ENCODE measurements around the gene RIN2. TPM values are rescaled to one million over a fixed set of nuclear protein-coding genes. Genes with fewer than 3 reads are reported as not detected.
"Not testable (repeated sequence)": the region's sequence is repeated elsewhere in the genome, so short reads cannot be mapped to it uniquely, and the experiment has no call there.

RIN2 gene
- total RNA-seq, 1 experiment from 2014 or later: 1.0 TPM

DNA sequence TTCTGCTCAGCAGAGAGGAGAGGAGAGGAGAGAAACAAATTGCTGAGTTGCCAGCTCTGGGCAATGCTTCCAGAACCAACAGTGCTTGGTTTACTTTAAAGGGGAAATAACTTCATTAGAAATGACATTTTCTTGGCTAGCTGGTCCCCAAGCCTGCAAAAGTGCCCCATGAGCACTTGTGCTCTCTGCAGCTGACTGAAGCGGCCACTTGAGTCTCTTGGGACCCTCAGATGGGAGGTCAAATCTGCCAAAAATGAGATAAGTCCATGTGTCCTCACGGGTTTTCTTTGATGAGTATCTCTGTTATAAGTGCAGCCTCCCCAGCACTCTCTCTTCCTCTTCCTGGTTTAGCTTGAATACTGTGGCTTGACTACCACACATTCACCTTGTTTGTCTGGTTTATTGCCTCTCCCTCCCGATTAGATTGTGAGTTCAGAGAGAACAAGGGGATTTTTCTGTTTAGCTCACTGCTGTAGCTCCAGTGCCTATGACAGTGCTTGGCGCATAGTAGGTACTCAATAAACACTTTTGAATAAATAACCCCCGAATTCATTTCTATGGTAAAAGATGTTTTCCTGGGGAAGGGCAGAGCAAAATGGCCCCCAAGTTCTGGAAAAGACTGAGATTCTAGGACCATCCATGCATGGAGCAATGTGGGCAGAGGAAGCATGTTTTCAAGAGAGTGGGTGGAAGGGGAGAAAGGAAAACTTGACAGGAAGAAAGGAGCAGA, 7.0 kb upstream of the RIN2 start:
- no peak overlapping the region for H3T11ph ChIP-seq (ENCODE audit: low read length)
- H3K23ac ChIP-seq (ENCODE audit: insufficient read length, low read depth, low read length): no peak overlapping the region
- H3K9ac ChIP-seq (ENCODE audit: extremely low read depth, insufficient read length, low read length): no peak overlapping the region
- no peaks in the 10 kb centered on the region for H4K20me1 ChIP-seq (ENCODE audit: control insufficient read depth, insufficient read depth, insufficient read length)
- no peaks in the 10 kb centered on the region; a peak in 1 of 7 replicates for H3K36me3 Mint-ChIP-seq (ENCODE audit: insufficient read depth in 1 of 3, low read depth in 3 of 3)
- H3K4me1 Mint-ChIP-seq: peaks cover 5 to 6% of the 10 kb centered on the region in 2 experiments
- no peak overlapping the region for H3K56ac ChIP-seq (ENCODE audit: insufficient read length, low read depth, low read length)
- TF ChIP-seq, protein P1, sequence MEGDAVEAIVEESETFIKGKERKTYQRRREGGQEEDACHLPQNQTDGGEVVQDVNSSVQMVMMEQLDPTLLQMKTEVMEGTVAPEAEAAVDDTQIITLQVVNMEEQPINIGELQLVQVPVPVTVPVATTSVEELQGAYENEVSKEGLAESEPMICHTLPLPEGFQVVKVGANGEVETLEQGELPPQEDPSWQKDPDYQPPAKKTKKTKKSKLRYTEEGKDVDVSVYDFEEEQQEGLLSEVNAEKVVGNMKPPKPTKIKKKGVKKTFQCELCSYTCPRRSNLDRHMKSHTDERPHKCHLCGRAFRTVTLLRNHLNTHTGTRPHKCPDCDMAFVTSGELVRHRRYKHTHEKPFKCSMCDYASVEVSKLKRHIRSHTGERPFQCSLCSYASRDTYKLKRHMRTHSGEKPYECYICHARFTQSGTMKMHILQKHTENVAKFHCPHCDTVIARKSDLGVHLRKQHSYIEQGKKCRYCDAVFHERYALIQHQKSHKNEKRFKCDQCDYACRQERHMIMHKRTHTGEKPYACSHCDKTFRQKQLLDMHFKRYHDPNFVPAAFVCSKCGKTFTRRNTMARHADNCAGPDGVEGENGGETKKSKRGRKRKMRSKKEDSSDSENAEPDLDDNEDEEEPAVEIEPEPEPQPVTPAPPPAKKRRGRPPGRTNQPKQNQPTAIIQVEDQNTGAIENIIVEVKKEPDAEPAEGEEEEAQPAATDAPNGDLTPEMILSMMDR (conservative IDR thresholded peaks at IDR 0.05): no peak
- no peak overlapping the region for H3K4me2 ChIP-seq (ENCODE audit: insufficient read depth, insufficient read length, low read length)
- H2BK20ac ChIP-seq (ENCODE audit: low read depth, low read length, poor library complexity, severe bottlenecking): no peak overlapping the region
- DNase-seq: no peak
- no peak overlapping the region for H4K91ac ChIP-seq (ENCODE audit: insufficient read length, low read depth, low read length)
- no peak overlapping the region for H4K5ac ChIP-seq (ENCODE audit: insufficient read length, low read depth, low read length)
- H2BK15ac ChIP-seq (ENCODE audit: low read depth, low read length): no peak overlapping the region
- H2BK120ac ChIP-seq (ENCODE audit: low read depth, low read length, poor library complexity, severe bottlenecking): no peak overlapping the region
- no peaks in the 10 kb centered on the region for H3K9me3 ChIP-seq (ENCODE audit: control insufficient read depth, low read depth, low read length)
- no peaks in the 10 kb centered on the region for H3K79me1 ChIP-seq (ENCODE audit: insufficient read depth, low read depth, low read length, poor library complexity, severe bottlenecking)
- H2BK12ac ChIP-seq (ENCODE audit: insufficient read length, low read depth, low read length): no peak overlapping the region
- no peak overlapping the region for H3K4ac ChIP-seq (ENCODE audit: low read depth, low read length)
- no peak overlapping the region for H2BK5ac ChIP-seq (ENCODE audit: insufficient read length, low read length)
- H3K23me2 ChIP-seq (ENCODE audit: insufficient read length, low read depth, low read length, poor library complexity, severe bottlenecking): no peaks in the 10 kb centered on the region
- no peak overlapping the region for H3K27ac Mint-ChIP-seq
- no peaks in the 10 kb centered on the region; the same call in 1 of the 2 replicates for H3K27me3 ChIP-seq (ENCODE audit: insufficient read depth, low read length)
- no peaks in the 10 kb centered on the region for H3K79me2 ChIP-seq (ENCODE audit: insufficient read depth, low read length)
- no peak overlapping the region for H3K14ac ChIP-seq (ENCODE audit: insufficient read depth, low read length)
- H3K4me3 Mint-ChIP-seq: no peak overlapping the region
- H3K27me3 Mint-ChIP-seq (ENCODE audit: low read depth): peaks cover 41% of the 10 kb centered on the region
- WGBS (ENCODE audit: extremely low coverage, insufficient read length, low lambda C conversion rate): no CpG with 5 or more reads among the region's 5 CpGs
- no peak overlapping the region for H2AFZ ChIP-seq (ENCODE audit: low read length)
- H2AK5ac ChIP-seq (ENCODE audit: insufficient read length, low read length): no peak overlapping the region
- no peak overlapping the region for H3K27ac ChIP-seq (ENCODE audit: insufficient read length, low read depth, low read length)
- peaks cover under 1 to 1% of the 10 kb centered on the region in 2 experiments; a peak in 1 of 5 replicates for H3K9me3 Mint-ChIP-seq
- no peak overlapping the region for H4K8ac ChIP-seq (replicated peaks; ENCODE audit: insufficient read length, low read depth, low read length)
- no peak overlapping the region for H3K18ac ChIP-seq (ENCODE audit: insufficient read length, low read depth, low read length)
- H3K4me1 ChIP-seq (ENCODE audit: insufficient read depth, low read length): no peaks in the 10 kb centered on the region

DNA sequence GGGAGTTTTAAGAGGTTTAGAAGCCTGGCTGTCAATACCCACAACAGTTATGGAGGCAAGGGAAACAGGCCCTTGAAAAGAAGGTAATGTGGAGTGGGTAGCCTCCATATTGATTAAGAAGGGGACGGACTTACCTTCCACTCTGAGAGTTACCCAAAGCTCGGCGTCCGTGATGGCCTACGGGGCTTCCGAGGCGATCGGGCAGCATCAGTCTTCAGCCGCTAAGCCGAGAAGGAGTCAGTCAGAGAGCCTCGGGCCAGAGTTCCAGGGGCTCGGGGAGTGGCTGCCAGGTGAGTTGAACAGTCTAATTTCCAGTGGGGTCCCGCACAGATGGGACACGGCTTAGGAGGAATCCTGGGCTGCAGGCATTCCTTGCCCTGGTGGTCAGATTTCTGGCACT, 3.9 kb upstream of the RIN2 start:
- not testable (repeated sequence) for DNase-seq; H3K36me3 Mint-ChIP-seq (ENCODE audit: insufficient read depth in 1 of 3, low read depth in 3 of 3)
- WGBS (ENCODE audit: extremely low coverage, insufficient read length, low lambda C conversion rate): no CpG with 5 or more reads among the region's 14 CpGs

More for the DNA sequence above, 3.9 kb upstream of the RIN2 start:
- H3K4ac ChIP-seq (ENCODE audit: low read depth, low read length); H4K20me1 ChIP-seq (ENCODE audit: control insufficient read depth, insufficient read depth, insufficient read length); H3K27ac Mint-ChIP-seq; H2AK5ac ChIP-seq (ENCODE audit: insufficient read length, low read length); H3K4me1 ChIP-seq (ENCODE audit: insufficient read depth, low read length); H3K27ac ChIP-seq (ENCODE audit: insufficient read length, low read depth, low read length); H3T11ph ChIP-seq (ENCODE audit: low read length); H2BK20ac ChIP-seq (ENCODE audit: low read depth, low read length, poor library complexity, severe bottlenecking); H3K23ac ChIP-seq (ENCODE audit: insufficient read length, low read depth, low read length); H3K14ac ChIP-seq (ENCODE audit: insufficient read depth, low read length); H4K91ac ChIP-seq (ENCODE audit: insufficient read length, low read depth, low read length); H2BK12ac ChIP-seq (ENCODE audit: insufficient read length, low read depth, low read length); H3K27me3 ChIP-seq (ENCODE audit: insufficient read depth, low read length); H4K5ac ChIP-seq (ENCODE audit: insufficient read length, low read depth, low read length); H2BK15ac ChIP-seq (ENCODE audit: low read depth, low read length); H3K9me3 Mint-ChIP-seq; H3K79me1 ChIP-seq (ENCODE audit: insufficient read depth, low read depth, low read length, poor library complexity, severe bottlenecking); H2BK120ac ChIP-seq (ENCODE audit: low read depth, low read length, poor library complexity, severe bottlenecking); H3K56ac ChIP-seq (ENCODE audit: insufficient read length, low read depth, low read length); H3K9me3 ChIP-seq (ENCODE audit: control insufficient read depth, low read depth, low read length); H3K9ac ChIP-seq (ENCODE audit: extremely low read depth, insufficient read length, low read length); H4K8ac ChIP-seq (replicated peaks; ENCODE audit: insufficient read length, low read depth, low read length); H3K4me2 ChIP-seq (ENCODE audit: insufficient read depth, insufficient read length, low read length); H3K4me3 Mint-ChIP-seq; H3K79me2 ChIP-seq (ENCODE audit: insufficient read depth, low read length); H3K18ac ChIP-seq (ENCODE audit: insufficient read length, low read depth, low read length); H2BK5ac ChIP-seq (ENCODE audit: insufficient read length, low read length); H2AFZ ChIP-seq (ENCODE audit: low read length): not testable (repeated sequence)
- peaks cover 15% of the 10 kb centered on the region for H3K23me2 ChIP-seq (ENCODE audit: insufficient read length, low read depth, low read length, poor library complexity, severe bottlenecking)
- Mint-ChIP-seq H3K27me3 (ENCODE audit: low read depth) (peaks cover 59% of the 10 kb centered on the region), H3K4me1 (peaks cover 18 to 19% of the 10 kb centered on the region in 2 experiments)

Data from H9 (cell line).